HG02763 (cell line): ENCODE measurements around the gene P2RY11.

Experiments
- ATAC-seq: cut with Tn5 transposase; IDR thresholded peaks from one replicate; pipeline ENCODE4 v1.9.1; 2021; ENCODE audit warnings: mild to moderate bottlenecking, moderate library complexity; ENCODE audit not compliant: unreplicated experiment

The P2RY11 gene

GRCh38 chr19:10092648-10093294, 18.7 kb upstream of the P2RY11 start:
- no peak for ATAC-seq

GRCh38 chr19:10093295-10094186, 18.0 kb upstream of the P2RY11 start:
- no peak for ATAC-seq

GRCh38 chr19:10095622-10095947, 15.9 kb upstream of the P2RY11 start:
- no peak for ATAC-seq

- peak; percentile 83 for ATAC-seq
Measured at GRCh38 chr19:10095948-10096614, 15.4 kb upstream of the P2RY11 start.

- no peak for ATAC-seq
Measured at GRCh38 chr19:10096615-10096963, 14.9 kb upstream of the P2RY11 start.

- no peak for ATAC-seq
Measured at GRCh38 chr19:10100163-10100785, 11.2 kb upstream of the P2RY11 start.

GRCh38 chr19:10102787-10103236, 8.7 kb upstream of the P2RY11 start:
- no peak for ATAC-seq

GRCh38 chr19:10104130-10104513, 7.4 kb upstream of the P2RY11 start:
- no peak for ATAC-seq

- ATAC-seq: peak; percentile 35
Measured at GRCh38 chr19:10104665-10105508, 6.6 kb upstream of the P2RY11 start.

- ATAC-seq: peak; percentile 18
Measured at GRCh38 chr19:10105509-10106099, 5.9 kb upstream of the P2RY11 start.

GRCh38 chr19:10106100-10106936, 5.2 kb upstream of the P2RY11 start, which contains the start of gene PPAN:
Gene PPAN (plus strand): TSS chr19:10106362. CDS start chr19:10106395, 33 bp downstream.
- peak; percentile 55 for ATAC-seq

- no peak for ATAC-seq
Measured at GRCh38 chr19:10107254-10107653, 4.2 kb upstream of the P2RY11 start.

- no peak for ATAC-seq
Measured at GRCh38 chr19:10107817-10108367, 3.6 kb upstream of the P2RY11 start.

GRCh38 chr19:10109528-10109927, 2.0 kb upstream of the P2RY11 start:
- ATAC-seq: no peak

- ATAC-seq: no peak
Measured at GRCh38 chr19:10110076-10110971, 1.2 kb upstream of the P2RY11 start.

GRCh38 chr19:10110972-10111317, 548 bp upstream of the P2RY11 start:
- ATAC-seq: no peak

- ATAC-seq: no peak
Measured at GRCh38 chr19:10112037-10112761, 706 bp downstream of the P2RY11 start.
